GM12878 (cell line): ENCODE data around the gene HAPSTR1. TPM values are rescaled to one million over a fixed set of nuclear protein-coding genes. Genes with fewer than 3 reads are reported as not detected.

ENCODE experiments used
- ATF7 ChIP-seq: fragments of 450-650 bp; IDR thresholded peaks from 2 replicates; pipeline ENCODE4 v1.6.1; 2016; ENCODE audit warnings: low read depth, mild to moderate bottlenecking
- BHLHE40 ChIP-seq, 2 experiments: fragments of 450-650 bp in 1 of 2; IDR thresholded peaks; 2 replicates each; pipeline ENCODE4 v1.6.1; 2011 to 2017; ENCODE audit warnings: low read depth in 2 of 2, borderline replicate concordance in 1 of 2, improper control_type of control experiment in 1 of 2, low read length in 1 of 2, mild to moderate bottlenecking in 1 of 2
- CBFB ChIP-seq: IDR thresholded peaks from 2 replicates; pipeline ENCODE4 v1.6.1; 2016; ENCODE audit warnings: antibody characterized with exemption, low read depth
- ETV6 ChIP-seq, 2 experiments: fragments of 450-650 bp in 1 of 2; IDR thresholded peaks in 1 of 2; conservative IDR thresholded peaks in 1 of 2; 2 replicates each; pipeline ENCODE4 v1.6.1; 2014; ENCODE audit warnings: antibody characterized with exemption in 1 of 2, borderline replicate concordance in 1 of 2, low read depth in 1 of 2, mild to moderate bottlenecking in 1 of 2, moderate library complexity in 1 of 2
- HDAC6 ChIP-seq: fragments of 200-600 bp; sonication (generic); IDR thresholded peaks from one replicate; pipeline ENCODE4 v1.8.0; 2017; ENCODE audit warnings: antibody characterized with exemption; ENCODE audit not compliant: unreplicated experiment
- IKZF1 ChIP-seq: fragments of 450-650 bp; conservative IDR thresholded peaks from 2 replicates; pipeline ENCODE4 v1.6.1; 2017; ENCODE audit warnings: antibody characterized with exemption, mild to moderate bottlenecking
- IRF4 ChIP-seq: IDR thresholded peaks from 2 replicates; pipeline ENCODE4 v1.6.1; 2011; ENCODE audit warnings: low read depth, low read length
- JUNB ChIP-seq: IDR thresholded peaks from 2 replicates; pipeline ENCODE4 v1.6.1; 2016; ENCODE audit warnings: antibody characterized with exemption, mild to moderate bottlenecking
- KLF5 ChIP-seq: fragments of 450-650 bp; IDR thresholded peaks from 2 replicates; pipeline ENCODE4 v1.6.1; 2014; ENCODE audit warnings: mild to moderate bottlenecking; ENCODE audit not compliant: partially characterized antibody
- MTA3 ChIP-seq: IDR thresholded peaks from 2 replicates; pipeline ENCODE4 v1.6.1; 2012; ENCODE audit warnings: low read length, inconsistent platforms, borderline replicate concordance
- NBN ChIP-seq: fragments of 450-650 bp; IDR thresholded peaks from 2 replicates; pipeline ENCODE4 v1.6.1; 2016
- NFIC ChIP-seq: IDR thresholded peaks from 2 replicates; pipeline ENCODE4 v1.6.1; 2012; ENCODE audit warnings: low read depth, mild to moderate bottlenecking, inconsistent platforms, low read length, moderate library complexity
- POU2F2 ChIP-seq: IDR thresholded peaks from 3 replicates; pipeline ENCODE4 v1.6.1; 2011; ENCODE audit warnings: low read depth, mild to moderate bottlenecking, low read length, borderline replicate concordance
- RELA ChIP-seq: fragments of 450-650 bp; IDR thresholded peaks from 2 replicates; pipeline ENCODE4 v1.8.0; 2014; ENCODE audit warnings: borderline replicate concordance; ENCODE audit not compliant: partially characterized antibody
- SPI1 ChIP-seq: IDR thresholded peaks from 2 replicates; pipeline ENCODE4 v1.6.1; 2011; ENCODE audit warnings: low read depth, mild to moderate bottlenecking, low read length, moderate library complexity, borderline replicate concordance; ENCODE audit not compliant: insufficient read depth
- SREBF2 ChIP-seq: IDR thresholded peaks from 2 replicates; pipeline ENCODE4 v1.6.1; 2012; ENCODE audit warnings: mild to moderate bottlenecking, low read length
- STAT1 ChIP-seq: fragments of 450-650 bp; conservative IDR thresholded peaks from 2 replicates; pipeline ENCODE4 v1.6.1; 2014; ENCODE audit warnings: antibody characterized with exemption, mild to moderate bottlenecking
- YY1 ChIP-seq: IDR thresholded peaks from 2 replicates; pipeline ENCODE4 v1.6.1; 2011; ENCODE audit warnings: low read depth, mild to moderate bottlenecking, low read length
- polyA plus RNA-seq, 11 experiments: library from polyadenylated mRNA; depleted of rRNA in 4 of 11; unstranded in 6 of 11; stranded (reverse) in 5 of 11; fragments of >200 nt; fragmentation: Nextera tagmentation in 4 of 11; fragmentation: Illumina TruSeq in 1 of 11; extraction: Ambion mirVana in 4 of 11; extraction: Trizol in 1 of 11; gene quantifications; 1 replicate in 1 of 11; 2 replicates in 10 of 11; pipeline versions ENCODE4 v1.2.1 to v1.2.3, GENCODE V29; 2011 to 2016; ENCODE audit warnings: inconsistent platforms in 2 of 11, missing spikeins in 2 of 11, low read depth in 1 of 11
- total RNA-seq, 4 experiments: library from RNA; depleted of rRNA in 3 of 4; stranded (reverse); fragments of >200 nt in 3 of 4; fragmentation: Illumina TruSeq in 1 of 4; extraction: Trizol in 1 of 4; gene quantifications; 2 replicates each; pipeline versions ENCODE4 v1.2.1 to v1.2.3, GENCODE V29; 2013 to 2021
- TF ChIP-seq, protein P1 (sequence below), 3 experiments: IDR thresholded peaks in 2 of 3; conservative IDR thresholded peaks in 1 of 3; 2 replicates each; pipeline ENCODE4 v1.5.1; 2011; ENCODE audit warnings: low read depth in 3 of 3, low read length in 3 of 3, mild to moderate bottlenecking in 3 of 3, control low read depth in 2 of 3, moderate library complexity in 2 of 3, inconsistent platforms in 1 of 3, mixed read lengths in 1 of 3; ENCODE audit not compliant: control insufficient read depth in 2 of 3, insufficient read depth in 1 of 3; ENCODE audit errors: extremely low read depth in 1 of 3

The HAPSTR1 gene
- total and polyA plus RNA-seq, 10 of the 15 experiments (the other 5 are each of a cell fraction or from before 2014, with no cell fraction given), result 8.7 to 52.5 (median 23.1) TPM

DNA sequence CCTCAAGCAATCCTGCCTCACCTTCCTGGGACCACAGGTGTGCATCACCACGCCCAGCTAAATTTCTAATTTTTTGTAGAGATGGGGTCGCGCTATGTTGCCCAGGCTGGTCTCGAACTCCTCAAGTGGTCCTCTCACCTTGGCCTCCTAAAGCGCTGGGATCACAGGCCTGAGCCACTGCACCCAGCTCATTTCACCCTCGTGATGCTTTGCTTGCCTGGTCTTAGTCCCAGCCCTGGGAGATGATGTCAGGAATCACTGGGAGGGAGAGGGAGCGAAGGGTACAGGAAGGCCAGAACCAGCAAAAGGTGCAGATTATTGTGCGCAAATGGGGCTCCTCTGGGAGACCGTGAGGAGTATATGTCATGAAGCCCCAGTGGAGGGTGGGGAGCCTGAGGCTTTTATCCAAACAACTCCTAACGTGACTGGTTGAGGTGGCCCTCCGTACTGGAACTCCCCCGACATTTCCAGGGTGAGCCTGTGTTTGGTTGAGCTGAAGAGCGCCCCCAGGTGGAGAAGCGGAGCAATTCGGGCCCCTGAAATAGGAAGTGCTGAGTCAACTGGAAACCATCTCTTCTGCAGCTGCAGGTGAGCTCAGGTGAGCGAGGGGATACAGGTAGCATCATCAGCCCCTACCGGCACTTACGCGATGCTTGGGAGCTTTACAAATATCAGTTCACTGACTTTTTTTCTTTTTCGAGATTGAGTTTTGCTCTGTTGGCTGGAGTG lies 41.2 kb upstream of the HAPSTR1 start (continued):
- TF ChIP-seq IKZF1, result 0 out of 2 replicates have a peak, but pooled peaks have one; percentile 23
- peak in 1 of 2 experiments; percentile 61; a peak in 1 of 4 replicates for TF ChIP-seq ETV6 (conservative IDR thresholded peaks at IDR 0.05 in 1 of 2, IDR thresholded peaks at IDR 0.05 in 1 of 2; ENCODE audit: borderline replicate concordance in 1 of 2, low read depth in 1 of 2)
- TF ChIP-seq STAT1, result no peak
- TF ChIP-seq KLF5, result no peak
- no peak for TF ChIP-seq RELA
- TF ChIP-seq CBFB, result no peak
- TF ChIP-seq JUNB, result peak; percentile 69
- TF ChIP-seq SREBF2, result no peak
- TF ChIP-seq HDAC6, result no peak
- no peak for TF ChIP-seq NFIC
- no peak for TF ChIP-seq NBN
- no peak for TF ChIP-seq MTA3
- TF ChIP-seq, protein P1, sequence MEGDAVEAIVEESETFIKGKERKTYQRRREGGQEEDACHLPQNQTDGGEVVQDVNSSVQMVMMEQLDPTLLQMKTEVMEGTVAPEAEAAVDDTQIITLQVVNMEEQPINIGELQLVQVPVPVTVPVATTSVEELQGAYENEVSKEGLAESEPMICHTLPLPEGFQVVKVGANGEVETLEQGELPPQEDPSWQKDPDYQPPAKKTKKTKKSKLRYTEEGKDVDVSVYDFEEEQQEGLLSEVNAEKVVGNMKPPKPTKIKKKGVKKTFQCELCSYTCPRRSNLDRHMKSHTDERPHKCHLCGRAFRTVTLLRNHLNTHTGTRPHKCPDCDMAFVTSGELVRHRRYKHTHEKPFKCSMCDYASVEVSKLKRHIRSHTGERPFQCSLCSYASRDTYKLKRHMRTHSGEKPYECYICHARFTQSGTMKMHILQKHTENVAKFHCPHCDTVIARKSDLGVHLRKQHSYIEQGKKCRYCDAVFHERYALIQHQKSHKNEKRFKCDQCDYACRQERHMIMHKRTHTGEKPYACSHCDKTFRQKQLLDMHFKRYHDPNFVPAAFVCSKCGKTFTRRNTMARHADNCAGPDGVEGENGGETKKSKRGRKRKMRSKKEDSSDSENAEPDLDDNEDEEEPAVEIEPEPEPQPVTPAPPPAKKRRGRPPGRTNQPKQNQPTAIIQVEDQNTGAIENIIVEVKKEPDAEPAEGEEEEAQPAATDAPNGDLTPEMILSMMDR (IDR thresholded peaks at IDR 0.05 in 2 of 3, conservative IDR thresholded peaks at IDR 0.05 in 1 of 3; ENCODE audit: control insufficient read depth in 2 of 3, extremely low read depth in 1 of 3, insufficient read depth in 1 of 3, low read depth in 3 of 3, low read length in 3 of 3), result peak; percentile 21 to 66 (median 59); a peak in 5 of 6 replicates
- peak; percentile 79 for TF ChIP-seq SPI1
- peak; percentile 66; the same call in 1 of the 2 replicates for TF ChIP-seq IRF4
- TF ChIP-seq ATF7, result no peak
- TF ChIP-seq YY1, result no peak
- no peak for TF ChIP-seq POU2F2
- TF ChIP-seq BHLHE40 (IDR thresholded peaks at IDR 0.05; ENCODE audit: borderline replicate concordance in 1 of 2, low read depth in 2 of 2, low read length in 1 of 2), result peak in 1 of 2 experiments; percentile 28; a peak in 1 of 4 replicates
